ENCODE results near the gene RPL36. TPM values are rescaled to one million over a fixed set of nuclear protein-coding genes. Genes with fewer than 3 reads are reported as not detected.

The RPL36 gene
- polyA plus RNA-seq, 4 donors: 503 to 959 (median 748) TPM

- no peak for DNase-seq (ENCODE audit: low read depth in 4 of 4, low spot score in 2 of 4)
Measured at GRCh38 chr19:5672708-5673459, 17.2 kb upstream of the RPL36 start.

DNA sequence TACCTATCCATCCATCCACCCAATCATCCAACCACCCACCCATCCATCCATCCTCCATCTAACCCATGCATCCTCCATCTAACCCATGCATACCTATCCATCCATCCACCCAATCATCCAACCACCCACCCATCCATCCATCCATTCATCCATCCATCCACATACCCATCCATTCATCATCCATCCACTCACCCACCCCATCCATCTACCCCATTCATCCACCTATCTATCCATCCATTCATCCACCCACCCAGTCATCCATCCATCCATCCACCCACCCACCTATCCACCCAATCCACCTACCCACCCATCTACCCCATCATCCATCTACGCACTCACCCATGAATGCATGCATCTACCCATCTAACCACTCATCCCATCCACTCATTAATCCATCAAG is 16.3 kb upstream of the RPL36 start:
- no peak for DNase-seq (ENCODE audit: low read depth in 4 of 4, low spot score in 2 of 4)

DNA sequence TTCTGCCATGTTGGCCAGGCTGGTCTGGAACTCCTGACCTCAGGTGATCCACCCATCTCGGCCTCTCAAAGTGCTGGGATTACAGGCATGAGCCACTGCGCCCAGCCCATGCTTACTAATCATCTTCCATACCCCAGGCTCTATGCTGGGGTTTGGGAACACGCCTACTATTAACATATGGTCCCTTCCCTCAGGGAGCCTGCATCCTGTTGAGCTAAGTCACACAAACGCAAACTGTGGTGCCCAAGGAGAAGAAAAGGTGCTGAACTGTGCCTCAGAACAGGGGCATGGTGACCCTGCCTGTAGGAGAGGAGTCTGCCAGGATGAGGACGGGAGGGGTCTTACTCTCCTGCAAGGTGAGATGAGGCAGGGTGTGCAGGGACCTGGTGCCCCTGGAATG is 15.4 kb upstream of the RPL36 start:
- DNase-seq (ENCODE audit: low read depth in 4 of 4, low spot score in 2 of 4): no peak

GRCh38 chr19:5676105-5676771 is 13.9 kb upstream of the RPL36 start:
- DNase-seq (ENCODE audit: low read depth in 4 of 4, low spot score in 2 of 4): no peak

- no peak for DNase-seq (ENCODE audit: low read depth in 4 of 4, low spot score in 2 of 4)
Measured at GRCh38 chr19:5676772-5677105, 13.4 kb upstream of the RPL36 start.

DNA sequence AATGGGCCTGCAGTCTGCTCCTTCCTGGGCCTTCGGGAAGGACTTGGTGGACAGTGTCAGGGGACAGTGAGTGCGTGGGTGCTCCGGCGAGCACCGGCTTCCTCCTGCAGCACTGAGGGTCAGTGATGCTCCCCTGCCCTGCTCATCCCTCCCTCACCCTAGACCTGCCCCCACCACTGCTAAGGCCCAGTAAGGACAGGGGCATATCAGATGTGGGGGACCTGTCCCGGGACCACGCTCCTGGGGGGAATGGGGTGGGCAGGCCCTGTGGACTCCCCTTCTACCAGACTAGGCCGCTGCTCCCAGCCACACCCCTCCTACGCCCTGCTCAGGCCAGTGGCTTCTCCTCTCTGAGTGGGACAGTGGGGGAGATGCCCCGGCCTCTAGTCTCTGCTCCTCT is 13.0 kb upstream of the RPL36 start:
- no peak for DNase-seq (ENCODE audit: low read depth in 4 of 4, low spot score in 2 of 4)

GRCh38 chr19:5677580-5677979 is 12.5 kb upstream of the RPL36 start:
- DNase-seq (ENCODE audit: low read depth in 4 of 4, low spot score in 2 of 4): no peak

GRCh38 chr19:5678071-5678718 is 11.9 kb upstream of the RPL36 start:
- no peak for DNase-seq (ENCODE audit: low read depth in 4 of 4, low spot score in 2 of 4)

GRCh38 chr19:5679289-5680083 is 10.6 kb upstream of the RPL36 start:
- DNase-seq (ENCODE audit: low read depth in 4 of 4, low spot score in 2 of 4): no peak

GRCh38 chr19:5680084-5680436 is 10.0 kb upstream of the RPL36 start:
- DNase-seq (ENCODE audit: low read depth in 4 of 4, low spot score in 2 of 4): no peak

- DNase-seq (ENCODE audit: low read depth in 4 of 4, low spot score in 2 of 4): peak; percentile 96 to 97 (median 97)
Measured at GRCh38 chr19:5680437-5681368, 9.4 kb upstream of the RPL36 start, which contains the start of the genes HSD11B1L and MICOS13. Gene HSD11B1L, plus strand, starts transcription at chr19:5681027. Its CDS starts 3,806 bp downstream, at chr19:5684833. Gene MICOS13, minus strand, starts transcription at chr19:5680516. Its CDS starts 30 bp downstream, at chr19:5680486.

DNA sequence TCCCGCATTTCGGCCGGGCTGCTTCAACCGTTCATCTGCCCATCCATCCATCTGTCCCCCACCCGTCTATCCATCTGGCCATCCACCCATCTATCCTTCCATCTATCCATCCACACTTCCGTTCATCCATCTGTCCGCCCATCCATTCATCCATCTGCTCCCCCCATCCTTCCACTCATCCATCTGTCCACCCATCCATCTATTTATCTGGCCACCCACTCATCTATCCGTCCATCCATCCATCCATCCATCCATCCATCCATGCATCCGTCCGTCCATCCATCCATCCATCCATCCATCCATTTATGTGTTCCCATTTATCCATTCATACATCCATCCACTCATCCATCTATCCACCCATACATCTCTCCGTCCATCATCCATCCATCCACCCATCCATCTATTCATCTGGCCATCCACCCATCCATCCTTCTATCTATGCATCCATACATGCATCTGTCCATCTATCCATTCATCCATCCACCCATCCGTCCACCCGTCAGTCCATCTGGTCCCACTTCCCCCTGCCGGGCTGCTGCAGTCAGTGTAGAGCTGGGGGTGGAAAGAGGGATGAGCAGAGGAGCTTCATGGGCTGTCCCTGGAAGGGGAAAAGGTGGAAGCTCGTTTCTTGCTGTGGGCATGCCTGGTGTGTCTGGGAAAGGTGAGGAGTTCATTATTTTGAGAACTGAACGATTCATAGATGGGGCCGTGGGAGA is 8.5 kb upstream of the RPL36 start:
- no peak for DNase-seq (ENCODE audit: low read depth in 4 of 4, low spot score in 2 of 4)

DNA sequence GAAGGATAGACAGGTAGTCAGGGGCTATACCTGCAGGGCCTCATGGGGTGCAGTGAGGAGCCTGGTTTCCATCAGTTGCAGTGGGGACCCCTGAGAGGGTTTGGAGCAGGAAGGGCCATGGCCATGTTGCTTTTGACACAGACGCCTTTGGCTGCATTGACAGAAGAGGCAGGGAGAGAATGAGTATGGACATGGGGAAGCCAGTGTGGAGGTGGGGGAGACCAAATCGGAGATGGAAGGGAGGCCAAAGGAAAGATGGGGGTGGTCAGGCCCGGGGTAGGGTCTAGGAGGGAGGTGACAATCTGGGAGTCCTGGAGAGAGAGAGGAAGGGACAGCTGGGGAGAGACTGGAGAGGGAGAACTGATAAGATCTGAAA is 8.0 kb upstream of the RPL36 start:
- no peak for DNase-seq (ENCODE audit: low read depth in 4 of 4, low spot score in 2 of 4)

DNA sequence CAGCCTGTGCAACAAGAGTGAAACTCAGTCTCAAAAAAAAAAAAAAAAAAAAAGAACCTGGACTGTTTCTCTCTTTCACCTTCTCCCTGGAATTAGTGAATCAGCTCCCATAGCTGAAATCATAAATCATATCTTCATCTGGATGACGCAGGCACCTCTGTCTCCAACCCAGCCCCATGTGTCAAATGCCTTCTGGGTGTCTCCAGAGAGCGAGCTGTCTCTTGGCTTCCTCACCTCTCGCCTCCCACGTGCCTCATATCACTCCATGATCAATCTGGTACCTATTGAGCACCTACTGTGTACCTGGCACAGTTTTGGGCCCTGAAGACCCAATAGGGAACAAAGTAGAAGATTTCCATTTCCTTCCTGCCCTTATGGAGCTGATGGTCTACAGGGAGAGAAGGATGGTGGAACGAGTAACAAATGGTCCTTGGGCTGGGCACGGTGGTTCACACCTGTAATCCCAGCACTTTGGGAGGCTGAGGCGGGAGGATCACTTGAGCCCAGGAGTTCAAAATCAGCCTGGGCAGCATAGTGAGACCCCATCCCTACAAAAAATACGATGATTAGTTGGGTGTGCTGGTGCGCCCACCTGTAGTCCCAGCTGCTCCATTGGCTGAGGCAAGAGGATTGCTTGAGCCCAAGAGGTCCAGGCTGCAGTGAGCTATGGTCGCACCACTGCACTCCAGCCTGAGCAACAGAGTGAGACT is 6.8 kb upstream of the RPL36 start:
- DNase-seq (ENCODE audit: low read depth in 4 of 4, low spot score in 2 of 4): no peak

DNA sequence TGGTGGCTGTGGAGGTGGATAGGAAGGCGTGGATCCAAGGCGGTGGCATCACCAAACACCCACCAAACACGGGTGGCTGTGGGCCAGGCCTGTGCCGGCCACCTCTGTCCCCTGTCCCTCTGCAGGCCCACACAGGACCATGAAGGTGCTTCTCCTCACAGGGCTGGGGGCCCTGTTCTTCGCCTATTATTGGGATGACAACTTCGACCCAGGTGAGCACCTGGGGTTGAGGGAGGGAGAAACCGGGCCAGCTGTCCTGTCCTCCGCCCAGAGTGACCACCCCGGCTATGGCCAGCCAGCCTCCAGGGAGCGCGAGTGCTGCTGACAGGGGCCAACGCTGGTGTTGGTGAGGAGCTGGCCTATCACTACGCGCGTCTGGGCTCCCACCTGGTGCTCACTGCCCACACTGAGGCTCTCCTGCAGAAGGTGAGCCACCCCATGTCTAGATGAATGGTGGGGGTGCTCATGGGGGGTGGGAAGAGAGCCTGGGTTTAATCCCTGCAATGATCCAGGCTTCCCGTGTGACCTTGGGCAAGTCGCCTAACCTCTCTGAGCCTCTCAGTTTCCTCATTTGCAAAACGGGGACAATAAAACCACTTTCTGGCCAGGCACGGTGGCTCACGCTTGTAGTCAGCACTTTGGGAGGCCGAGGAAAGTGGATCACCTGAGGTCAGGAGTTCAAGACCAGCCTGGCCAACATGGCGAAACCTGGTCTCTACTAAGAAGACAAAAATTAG is 5.2 kb upstream of the RPL36 start:
- no peak for DNase-seq (ENCODE audit: low read depth in 4 of 4, low spot score in 2 of 4)

DNA sequence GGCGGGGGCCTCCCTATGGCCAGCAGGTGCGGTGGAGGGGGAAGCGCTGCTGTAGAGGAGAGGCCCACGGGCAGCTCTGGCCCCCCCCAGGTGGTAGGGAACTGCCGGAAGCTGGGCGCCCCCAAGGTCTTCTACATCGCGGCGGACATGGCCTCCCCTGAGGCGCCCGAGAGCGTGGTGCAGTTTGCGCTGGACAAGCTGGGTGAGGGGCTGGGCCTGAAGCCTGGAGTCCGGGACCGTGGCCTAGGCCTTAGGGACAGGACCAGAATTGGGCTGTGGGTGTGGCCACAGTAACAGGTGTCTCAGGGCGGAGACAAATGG is 3.8 kb upstream of the RPL36 start:
- no peak for DNase-seq (ENCODE audit: low read depth in 4 of 4, low spot score in 2 of 4)

- peak; percentile 64 to 84 (median 78) for DNase-seq (ENCODE audit: low read depth in 4 of 4, low spot score in 2 of 4)
Measured at GRCh38 chr19:5686647-5687359, 3.3 kb upstream of the RPL36 start.

Measured in left renal cortex interstitium (tissue), 4 donors.